ENCODE results near the gene GDF15. TPM values are rescaled to one million over a fixed set of nuclear protein-coding genes. Genes with fewer than 3 reads are reported as not detected.

Gene GDF15
- total and polyA plus RNA-seq, 8 donors = 15.7 to 180 (median 34.6) TPM

DNA sequence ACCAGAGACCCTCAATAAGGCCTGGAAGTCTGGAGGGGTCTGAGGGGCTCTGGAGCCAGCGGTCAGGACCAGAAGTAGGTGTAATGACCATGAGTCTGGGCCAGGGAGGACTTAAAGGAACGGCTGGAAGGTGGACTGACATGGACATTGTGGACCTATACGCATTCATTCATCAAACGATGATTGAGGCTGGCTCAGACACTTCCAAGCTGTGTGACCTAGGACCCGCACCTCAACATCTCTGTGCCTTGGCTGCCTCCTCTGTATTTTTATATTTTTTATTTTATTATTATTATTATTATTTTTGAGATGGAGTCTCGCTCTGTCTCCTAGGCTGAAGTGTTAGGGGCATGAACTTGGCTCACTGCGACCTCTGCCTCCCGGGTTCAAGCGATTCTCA, 20.8 kb downstream of the GDF15 start:
- H3K36me3 ChIP-seq = no peaks in the 10 kb centered on the region
- peaks cover 0 to 36% of the 10 kb centered on the region in 2 donors for H3K4me1 ChIP-seq
- no peak overlapping the region for H3K4me3 ChIP-seq
- no peak overlapping the region for H3K27ac ChIP-seq
- H3K9me3 ChIP-seq = no peaks in the 10 kb centered on the region
- ATAC-seq (no peak), DNase-seq (no peak)
- intact Hi-C loops (cut with DNase I) = loop anchor here (5.0 to 10.0 kb wide), 2 partner anchors 59 to 62 kb away; partner anchors contain the start of gene PGPEP1 (in 1 of the 2)
- no peaks in the 10 kb centered on the region for H3K27me3 ChIP-seq
- TF ChIP-seq, protein P1, sequence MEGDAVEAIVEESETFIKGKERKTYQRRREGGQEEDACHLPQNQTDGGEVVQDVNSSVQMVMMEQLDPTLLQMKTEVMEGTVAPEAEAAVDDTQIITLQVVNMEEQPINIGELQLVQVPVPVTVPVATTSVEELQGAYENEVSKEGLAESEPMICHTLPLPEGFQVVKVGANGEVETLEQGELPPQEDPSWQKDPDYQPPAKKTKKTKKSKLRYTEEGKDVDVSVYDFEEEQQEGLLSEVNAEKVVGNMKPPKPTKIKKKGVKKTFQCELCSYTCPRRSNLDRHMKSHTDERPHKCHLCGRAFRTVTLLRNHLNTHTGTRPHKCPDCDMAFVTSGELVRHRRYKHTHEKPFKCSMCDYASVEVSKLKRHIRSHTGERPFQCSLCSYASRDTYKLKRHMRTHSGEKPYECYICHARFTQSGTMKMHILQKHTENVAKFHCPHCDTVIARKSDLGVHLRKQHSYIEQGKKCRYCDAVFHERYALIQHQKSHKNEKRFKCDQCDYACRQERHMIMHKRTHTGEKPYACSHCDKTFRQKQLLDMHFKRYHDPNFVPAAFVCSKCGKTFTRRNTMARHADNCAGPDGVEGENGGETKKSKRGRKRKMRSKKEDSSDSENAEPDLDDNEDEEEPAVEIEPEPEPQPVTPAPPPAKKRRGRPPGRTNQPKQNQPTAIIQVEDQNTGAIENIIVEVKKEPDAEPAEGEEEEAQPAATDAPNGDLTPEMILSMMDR (IDR thresholded peaks at IDR 0.05) = no peak

DNA sequence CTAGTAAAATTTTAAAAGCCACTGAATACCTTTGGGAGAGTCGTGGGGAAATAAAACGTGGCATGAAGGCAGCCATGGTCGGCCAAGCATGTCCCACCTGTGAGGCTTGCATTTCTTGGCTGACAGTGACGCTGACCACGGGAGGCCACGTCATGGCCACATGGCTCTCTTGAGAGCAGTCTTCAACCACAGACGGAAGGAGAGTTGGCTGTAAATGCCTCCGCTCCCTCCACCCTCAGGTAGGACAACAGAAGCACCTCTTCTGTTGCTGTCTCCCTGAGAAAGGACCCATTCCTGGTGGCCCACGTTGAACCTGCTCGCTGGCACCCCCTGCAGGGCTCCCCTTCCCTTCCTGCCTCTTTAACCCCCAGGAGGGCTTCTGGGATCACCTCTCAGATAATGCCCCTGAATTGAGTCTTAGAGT, 22.1 kb downstream of the GDF15 start:
- TF ChIP-seq, protein P1 (IDR thresholded peaks at IDR 0.05) = peak; percentile 41 to 63
- DNase-seq (peak in 1 of 4 donors; percentile 89), ATAC-seq (peak; percentile 78)

DNA sequence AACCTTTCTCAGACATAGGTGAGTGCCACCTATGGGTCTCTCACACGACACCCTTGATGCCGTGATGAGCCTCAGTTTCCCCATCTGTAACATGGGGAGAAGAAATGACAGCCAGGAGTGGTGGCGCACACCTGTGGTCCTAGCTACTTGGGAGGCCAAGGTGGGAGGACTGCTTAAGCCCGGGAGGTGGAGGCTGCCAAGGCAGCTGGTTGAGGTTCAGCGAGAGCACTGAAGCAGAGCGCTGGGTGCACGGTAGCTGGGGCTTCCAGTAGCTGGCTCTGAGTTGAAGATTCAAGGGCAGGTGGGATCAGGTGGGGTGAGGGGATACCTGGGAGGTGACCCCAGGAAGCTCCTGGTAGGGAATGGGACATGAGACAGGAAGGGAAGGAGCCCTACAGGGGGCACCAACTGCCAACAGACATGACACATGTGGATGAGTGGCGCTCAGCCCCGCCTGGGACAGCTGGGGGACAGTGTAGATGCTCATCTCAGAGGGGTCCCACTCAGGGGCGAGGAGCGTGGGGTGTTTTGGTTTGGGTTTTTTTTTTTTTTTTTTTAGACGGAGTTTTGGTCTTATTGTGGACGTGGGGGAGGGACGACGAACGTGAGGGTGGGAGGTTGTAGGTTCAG, 26.8 kb downstream of the GDF15 start:
- peak in 2 of 4 donors; percentile 34 to 68 for DNase-seq
- H3K4me1 ChIP-seq = peaks cover 30 to 54% of the 10 kb centered on the region in 2 donors
- intact Hi-C loops (cut with DNase I) = no loop called here

More for the DNA sequence above, 22.1 kb downstream of the GDF15 start:
- Histone ChIP-seq H3K4me1 (peaks cover 0 to 26% of the 10 kb centered on the region in 2 donors), H3K4me3 (no peak overlapping the region), H3K9me3 (no peaks in the 10 kb centered on the region), H3K36me3 (no peaks in the 10 kb centered on the region), H3K27me3 (no peaks in the 10 kb centered on the region), H3K27ac (no peak overlapping the region)
- intact Hi-C loops (cut with DNase I) = loop anchor here (5.0 to 10.0 kb wide), 2 partner anchors 61 to 63 kb away; partner anchors contain the start of gene PGPEP1 (in 1 of the 2)

DNA sequence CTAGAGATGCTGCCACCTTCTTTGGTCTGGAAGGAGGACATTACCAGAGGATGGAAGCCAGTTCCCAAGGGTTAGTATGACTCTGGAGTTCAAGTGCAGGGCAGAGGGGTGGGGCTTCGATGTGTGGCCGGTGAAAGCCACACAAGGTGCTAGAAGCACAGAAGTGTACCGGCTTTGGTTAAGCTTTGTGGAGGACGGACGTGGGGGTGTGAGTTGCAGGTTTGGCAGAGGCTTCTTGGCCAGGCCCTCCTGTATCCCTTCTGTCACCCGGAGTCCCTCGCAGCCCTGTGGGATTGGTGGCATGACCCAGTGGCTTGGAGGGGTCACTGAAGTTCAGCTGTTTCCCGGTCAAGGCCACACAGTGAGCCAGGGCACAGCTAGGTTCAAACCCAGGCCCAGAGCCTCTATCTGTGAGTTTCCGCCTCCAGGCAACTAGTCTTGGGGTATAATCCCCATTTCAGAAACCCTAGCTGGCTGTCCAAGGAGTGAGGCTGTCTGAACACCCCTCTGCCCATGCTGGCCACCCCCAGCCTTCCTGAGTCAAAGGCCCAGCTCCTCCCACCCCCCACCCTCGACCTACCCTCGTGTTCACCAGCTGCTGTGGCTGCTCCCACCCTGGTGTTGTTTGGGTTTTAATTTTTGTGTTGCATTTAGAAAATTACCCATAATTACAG, 28.7 kb downstream of the GDF15 start:
- Histone ChIP-seq H3K9me3 (no peaks in the 10 kb centered on the region), H3K4me3 (peak overlapping the region; percentile 24 to 37), H3K27me3 (peaks cover 0 to 30% of the 10 kb centered on the region in 2 donors), H3K36me3 (no peaks in the 10 kb centered on the region), H3K4me1 (peaks cover 42 to 59% of the 10 kb centered on the region in 2 donors), H3K27ac (peak overlapping the region; percentile 96 to 98)
- ATAC-seq (no peak), DNase-seq (peak in 2 of 4 donors; percentile 55 to 63)
- TF ChIP-seq, protein P1 (IDR thresholded peaks at IDR 0.05) = no peak
- intact Hi-C loops (cut with DNase I) = no loop called here

More for the DNA sequence above, 26.8 kb downstream of the GDF15 start:
- Histone ChIP-seq H3K9me3 (no peaks in the 10 kb centered on the region), H3K36me3 (no peaks in the 10 kb centered on the region), H3K27ac (no peak overlapping the region), H3K4me3 (no peak overlapping the region), H3K27me3 (peaks cover 0 to 15% of the 10 kb centered on the region in 2 donors)
- ATAC-seq = no peak
- TF ChIP-seq, protein P1 (IDR thresholded peaks at IDR 0.05) = no peak
